ENCODE results near the gene EXOC3L2. TPM values are rescaled to one million over a fixed set of nuclear protein-coding genes. Genes with fewer than 3 reads are reported as not detected.

EXOC3L2 gene
- total RNA-seq, 1 experiment from 2014 or later = not detected

DNA sequence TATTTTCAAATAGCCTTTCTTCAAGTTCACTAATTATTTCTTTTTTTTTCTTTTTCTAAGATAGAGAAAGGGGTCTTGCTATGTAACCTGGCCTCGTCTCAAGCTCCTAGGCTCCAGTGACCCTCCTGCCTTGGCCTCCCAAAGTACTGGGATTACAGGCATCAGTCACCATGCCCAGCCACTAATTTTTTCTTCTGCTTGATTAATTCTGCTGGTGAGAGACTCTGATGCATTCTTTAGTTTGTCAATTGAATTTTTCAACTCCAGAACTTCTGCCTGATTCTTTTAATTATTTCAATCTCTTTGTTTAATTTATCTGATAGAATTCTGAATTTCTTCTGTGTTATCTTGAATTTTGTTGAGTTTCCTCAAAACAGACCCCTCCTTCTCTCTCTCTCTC lies 55.2 kb downstream of the EXOC3L2 start:
- in situ Hi-C loops (cut with HindIII; ENCODE audit: low sequenced_read_pairs) = no loop called here
- no peak for DNase-seq (ENCODE audit: low spot score)

DNA sequence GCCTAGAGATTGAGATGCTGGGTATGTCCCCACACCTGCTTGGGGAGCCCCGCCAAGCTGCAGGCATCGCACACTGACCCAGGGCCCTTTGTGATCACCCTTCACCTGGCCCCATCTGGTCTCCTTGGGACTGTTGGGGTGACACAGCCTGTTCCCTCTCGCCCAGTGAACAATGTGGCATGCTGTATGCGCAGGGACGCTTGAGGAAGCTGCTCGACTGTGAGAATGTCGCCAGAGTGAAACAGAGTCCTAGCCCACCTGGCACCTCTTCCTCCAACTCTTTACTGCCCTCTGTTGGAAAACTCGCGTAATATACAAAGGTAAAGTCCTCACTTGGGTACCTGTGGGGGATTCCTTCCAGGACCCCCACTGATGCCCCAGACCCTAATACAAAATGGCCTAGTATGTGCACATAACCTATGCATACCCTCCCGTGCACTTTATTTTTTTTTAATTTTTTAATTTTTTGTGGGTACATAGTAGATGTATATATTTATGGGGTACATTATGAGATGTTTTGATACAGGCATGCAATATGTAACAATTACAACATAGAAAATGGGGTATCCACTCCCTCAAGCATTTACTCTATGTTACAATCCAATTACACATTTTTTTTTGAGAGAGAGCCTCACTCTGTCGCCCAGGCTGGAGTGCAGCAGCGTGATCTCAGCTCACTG lies 57.6 kb downstream of the EXOC3L2 start:
- DNase-seq (ENCODE audit: low spot score) = peak; percentile 64
- in situ Hi-C loops (cut with HindIII; ENCODE audit: low sequenced_read_pairs) = no loop called here

DNA sequence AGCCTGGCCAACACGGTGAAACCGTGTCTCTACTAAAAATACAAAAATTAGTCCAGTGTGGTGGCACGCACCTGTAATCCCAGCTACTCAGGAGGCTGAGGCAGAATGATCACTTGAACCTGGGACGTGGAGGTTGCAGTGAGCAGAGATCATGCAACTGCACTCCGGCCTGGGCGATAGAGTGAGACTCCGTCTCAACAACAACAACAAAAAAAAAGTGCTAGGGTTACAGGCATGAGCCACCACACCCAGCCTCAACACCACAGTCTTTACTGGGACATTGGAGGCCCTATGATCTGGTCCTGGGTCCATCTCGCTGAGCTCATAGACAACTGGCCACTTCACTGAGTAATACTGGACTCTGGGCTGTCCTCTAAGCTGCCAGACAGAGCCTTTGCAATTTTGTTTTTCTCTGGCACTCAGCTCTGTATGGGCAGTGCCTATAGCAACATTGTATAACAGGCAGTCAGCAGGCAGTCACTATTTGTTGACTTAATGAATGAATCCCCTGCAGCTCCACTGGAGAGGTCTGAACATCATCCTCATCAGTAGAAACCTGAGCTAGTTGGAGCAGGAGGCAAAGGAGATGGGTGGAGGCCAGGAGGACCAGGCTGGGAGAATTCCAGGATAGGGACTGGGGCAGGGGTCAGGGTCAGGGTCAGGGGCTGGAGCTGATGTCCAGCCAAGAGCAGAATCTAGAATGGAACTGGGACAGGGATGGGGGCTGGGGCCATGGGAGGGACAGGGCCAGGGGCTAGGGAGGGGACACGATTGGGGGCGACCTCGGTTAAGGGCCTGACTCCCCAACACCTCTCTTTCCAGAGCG lies 58.5 kb downstream of the EXOC3L2 start:
- in situ Hi-C loops (cut with HindIII; ENCODE audit: low sequenced_read_pairs) = no loop called here
- DNase-seq (ENCODE audit: low spot score) = no peak

- in situ Hi-C loops (cut with HindIII; ENCODE audit: low sequenced_read_pairs) = no loop called here
- DNase-seq (ENCODE audit: low spot score) = no peak
These were observed 61.1 kb downstream of the EXOC3L2 start for GRCh38 chr19:45184115-45184514.

GRCh38 chr19:45182758-45183157 lies 62.4 kb downstream of the EXOC3L2 start:
- no peak for DNase-seq (ENCODE audit: low spot score)

DNA sequence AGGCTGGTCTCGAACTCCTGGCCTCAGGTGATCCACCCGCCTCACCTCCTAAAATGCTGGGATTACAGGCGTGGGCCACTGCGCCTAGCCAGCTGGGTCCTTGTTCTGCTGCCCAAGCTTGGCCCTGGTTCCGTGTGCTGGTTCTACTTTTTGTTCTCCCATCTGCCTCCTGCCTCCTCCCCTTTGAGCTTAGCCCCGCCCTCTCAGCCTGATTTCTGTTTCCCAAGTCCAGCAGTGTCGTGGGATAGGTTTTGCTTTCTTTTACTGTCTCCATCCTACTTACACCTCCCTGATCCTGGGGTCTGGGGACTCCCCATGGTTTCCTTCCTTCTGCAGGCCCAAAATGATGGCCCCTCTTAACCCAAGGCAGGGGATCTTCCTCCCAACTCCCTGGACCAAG lies 64.3 kb downstream of the EXOC3L2 start:
- no peak for DNase-seq (ENCODE audit: low spot score)
- in situ Hi-C loops (cut with HindIII; ENCODE audit: low sequenced_read_pairs) = no loop called here

More at GRCh38 chr19:45182758-45183157, 62.4 kb downstream of the EXOC3L2 start:
- in situ Hi-C loops (cut with HindIII; ENCODE audit: low sequenced_read_pairs) = no loop called here

DNA sequence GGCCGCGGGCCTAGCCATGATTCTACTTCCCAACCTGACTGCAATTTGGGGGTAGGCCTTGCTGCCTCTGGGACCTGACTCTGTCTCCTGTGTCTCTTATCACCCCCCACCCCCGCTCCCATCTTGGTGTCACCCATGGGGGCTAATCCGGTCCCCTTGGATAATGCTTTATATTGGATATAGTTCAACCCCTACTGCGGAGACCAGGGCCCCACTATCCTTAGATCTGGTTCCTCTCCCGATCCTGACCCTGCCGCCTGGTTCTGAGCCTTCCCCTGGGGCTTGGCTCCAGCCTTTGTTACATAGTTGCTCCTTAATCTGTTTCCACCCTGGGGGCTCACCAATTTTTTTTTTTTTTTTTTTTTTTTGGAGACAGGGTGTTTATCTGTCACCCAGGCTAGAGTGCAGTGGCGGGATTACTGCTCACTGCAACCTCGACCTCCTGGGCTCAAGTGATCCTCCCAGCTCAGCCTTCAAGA lies 65.3 kb downstream of the EXOC3L2 start:
- in situ Hi-C loops (cut with HindIII; ENCODE audit: low sequenced_read_pairs) = no loop called here
- DNase-seq (ENCODE audit: low spot score) = no peak

- no peak for DNase-seq (ENCODE audit: low spot score)
- in situ Hi-C loops (cut with HindIII; ENCODE audit: low sequenced_read_pairs) = no loop called here
These were observed 65.9 kb downstream of the EXOC3L2 start for GRCh38 chr19:45179072-45179891.

DNA sequence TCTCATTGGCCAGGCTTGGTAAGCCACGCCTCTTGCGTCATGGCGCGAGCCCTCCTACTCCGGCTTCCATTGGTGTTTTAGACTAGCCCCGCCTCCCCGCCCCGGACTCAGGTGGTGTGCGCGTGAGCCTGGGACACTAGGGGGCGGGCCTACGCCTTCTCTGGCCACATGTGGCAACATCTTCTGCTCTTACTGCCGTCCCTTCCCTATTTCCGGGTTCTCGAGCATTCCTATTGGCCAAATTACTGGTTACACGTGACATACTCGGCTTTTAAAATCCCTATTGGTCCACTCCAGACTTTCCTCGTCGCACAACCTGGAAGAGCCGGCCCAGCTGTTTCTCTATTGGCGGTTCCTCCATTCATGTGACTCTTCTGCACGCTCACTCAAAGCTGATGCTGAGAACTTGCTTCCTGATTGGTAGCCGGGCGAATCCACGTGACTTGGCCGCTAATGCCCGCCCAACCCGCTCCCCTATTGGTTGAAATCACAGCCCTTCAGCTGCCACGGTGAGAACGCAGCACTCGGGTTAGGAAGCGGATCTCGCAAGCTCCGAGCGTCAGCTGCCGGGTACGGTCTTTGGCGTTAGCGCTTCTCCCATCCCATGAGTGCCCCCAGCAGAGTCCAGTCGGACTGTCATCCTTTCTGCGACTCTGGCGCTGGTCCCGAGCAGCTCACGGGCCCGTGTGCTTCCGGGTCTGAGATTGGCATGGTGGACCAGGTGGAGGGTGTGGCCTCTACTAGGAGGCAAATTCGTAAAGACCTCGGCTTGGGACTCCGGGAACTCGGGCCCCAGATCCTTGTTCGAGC lies 66.7 kb downstream of the EXOC3L2 start, which contains the start of gene BLOC1S3:
Gene BLOC1S3, plus strand, starts transcription at position 523 of the 810 bp plus-strand sequence. CDS start 513 bp downstream, outside the sequence.
- peak; percentile 100 for DNase-seq (ENCODE audit: low spot score)
- in situ Hi-C loops (cut with HindIII; ENCODE audit: low sequenced_read_pairs) = no loop called here

DNA sequence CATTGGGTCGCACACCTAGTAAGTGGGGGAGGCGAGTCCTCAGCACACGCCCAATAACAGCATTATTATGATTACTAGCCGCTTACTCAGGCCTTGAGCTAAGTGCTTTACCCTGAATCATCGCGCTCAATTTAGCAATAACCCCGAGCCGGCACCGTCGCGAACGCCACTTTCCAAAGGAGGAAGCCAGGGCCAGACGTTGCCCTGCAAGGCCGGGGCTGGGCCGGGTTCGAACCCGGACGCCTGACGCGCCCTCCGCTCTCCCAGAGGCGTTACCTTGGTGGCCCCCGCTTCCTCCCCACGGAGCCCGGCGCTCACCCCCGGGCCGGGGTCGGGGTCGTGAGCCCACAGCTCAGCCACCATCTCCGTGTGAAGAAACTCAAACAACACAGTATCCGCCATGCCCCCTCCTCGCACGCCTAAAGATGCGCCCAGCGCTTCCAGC lies 67.4 kb downstream of the EXOC3L2 start, which contains the start of gene TRAPPC6A:
Gene TRAPPC6A, minus strand, starts transcription at position 421 of the 445 bp plus-strand sequence. Its CDS starts 19 bp downstream, at position 402.
- in situ Hi-C loops (cut with HindIII; ENCODE audit: low sequenced_read_pairs) = no loop called here
- no peak for DNase-seq (ENCODE audit: low spot score)

DNA sequence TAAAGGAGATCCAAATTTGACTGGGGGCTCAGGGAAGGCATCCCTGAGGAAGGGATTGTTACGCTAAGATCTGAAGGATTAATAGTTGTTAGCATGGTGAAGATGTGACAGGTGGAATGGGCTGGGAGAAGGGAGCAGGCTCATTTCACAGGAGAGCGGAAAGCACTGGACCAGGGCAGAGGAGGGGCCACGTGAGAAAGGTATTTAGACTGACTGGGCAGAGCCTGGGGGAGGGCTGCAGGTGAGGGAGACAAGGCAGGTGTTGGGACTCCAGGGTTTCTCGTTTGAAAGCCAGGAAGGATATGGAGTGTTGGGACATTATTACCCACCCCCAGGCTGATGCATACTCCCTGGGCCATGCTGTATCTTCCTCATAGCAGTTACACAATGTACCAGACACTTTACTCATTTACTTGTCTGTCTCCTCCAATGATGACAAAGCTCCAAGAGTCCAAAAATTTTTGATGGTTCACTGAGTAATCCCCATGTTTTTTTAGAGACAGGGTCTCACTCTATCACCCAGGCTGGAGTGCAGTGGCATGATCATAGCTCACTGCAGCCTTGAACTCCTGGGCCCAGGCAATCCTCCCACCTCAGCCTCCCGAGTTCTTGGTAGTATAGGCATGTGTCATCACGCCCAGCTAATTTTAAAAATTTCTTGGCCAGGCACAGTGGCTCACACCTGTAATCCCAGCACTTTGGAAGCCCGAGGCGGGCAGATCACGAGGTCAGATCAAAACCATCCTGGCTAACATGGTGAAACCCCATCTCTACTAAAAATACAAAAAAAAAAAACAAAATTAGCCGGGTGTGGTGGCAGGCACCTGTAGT lies 69.5 kb downstream of the EXOC3L2 start:
- in situ Hi-C loops (cut with HindIII; ENCODE audit: low sequenced_read_pairs) = no loop called here

DNA sequence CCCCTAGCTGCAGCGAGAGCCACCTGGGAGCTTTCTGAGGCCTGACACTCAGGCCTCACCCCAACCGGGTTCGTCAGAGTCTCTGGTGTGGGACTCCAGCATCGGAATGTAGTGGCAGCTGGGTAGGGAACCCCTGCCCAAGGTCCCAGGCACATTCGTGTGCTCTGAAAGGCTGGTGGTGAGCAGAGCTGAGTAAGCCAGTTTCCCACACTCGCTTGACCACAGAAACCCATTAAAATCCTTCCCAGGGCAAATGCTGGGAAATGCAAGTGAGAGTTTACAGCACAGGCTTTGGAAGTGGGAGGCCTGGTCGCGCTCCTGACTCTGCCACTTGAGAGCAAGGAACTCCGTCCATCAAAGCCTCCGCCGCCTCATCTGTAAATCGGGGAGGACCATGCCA lies 71.4 kb downstream of the EXOC3L2 start:
- DNase-seq (ENCODE audit: low spot score) = no peak
- in situ Hi-C loops (cut with HindIII; ENCODE audit: low sequenced_read_pairs) = no loop called here

More for the DNA sequence above, 69.5 kb downstream of the EXOC3L2 start:
- DNase-seq (ENCODE audit: low spot score) = no peak

DNA sequence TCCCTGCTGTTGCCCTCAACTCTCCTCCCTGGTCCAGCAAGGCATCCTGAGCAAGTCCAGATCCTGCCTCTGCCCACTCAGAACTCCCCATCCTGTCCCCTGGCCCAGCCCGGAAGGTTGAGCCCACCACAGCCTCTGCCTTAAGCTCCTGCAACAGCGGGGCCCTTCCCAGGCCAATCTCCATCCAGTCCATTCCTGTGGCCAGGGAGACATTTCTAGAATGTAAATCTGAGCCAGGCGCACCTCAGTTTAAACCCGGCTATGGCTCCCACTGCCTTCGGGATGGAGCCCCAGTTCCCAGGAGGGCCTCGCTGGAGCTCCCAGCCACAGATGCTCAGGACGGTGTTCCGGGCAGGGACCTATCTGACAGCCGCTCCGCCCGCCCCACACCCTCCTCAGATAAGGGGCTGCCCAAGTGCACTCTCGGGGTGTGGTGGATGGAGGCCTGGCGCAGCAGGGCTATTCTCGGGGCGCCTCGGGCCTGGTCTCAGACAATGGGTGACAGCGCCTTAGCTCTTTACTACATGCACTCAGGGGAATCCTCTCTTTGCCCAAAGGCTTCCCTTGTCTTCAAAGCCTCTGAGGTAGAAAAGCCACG lies 72.5 kb downstream of the EXOC3L2 start:
- DNase-seq (ENCODE audit: low spot score) = no peak
- in situ Hi-C loops (cut with HindIII; ENCODE audit: low sequenced_read_pairs) = no loop called here

- in situ Hi-C loops (cut with HindIII; ENCODE audit: low sequenced_read_pairs) = no loop called here
- no peak for DNase-seq (ENCODE audit: low spot score)
These were observed 73.0 kb downstream of the EXOC3L2 start for GRCh38 chr19:45172173-45172572.

- in situ Hi-C loops (cut with HindIII; ENCODE audit: low sequenced_read_pairs) = no loop called here
These were observed 74.0 kb downstream of the EXOC3L2 start for GRCh38 chr19:45171211-45171623.

DNA sequence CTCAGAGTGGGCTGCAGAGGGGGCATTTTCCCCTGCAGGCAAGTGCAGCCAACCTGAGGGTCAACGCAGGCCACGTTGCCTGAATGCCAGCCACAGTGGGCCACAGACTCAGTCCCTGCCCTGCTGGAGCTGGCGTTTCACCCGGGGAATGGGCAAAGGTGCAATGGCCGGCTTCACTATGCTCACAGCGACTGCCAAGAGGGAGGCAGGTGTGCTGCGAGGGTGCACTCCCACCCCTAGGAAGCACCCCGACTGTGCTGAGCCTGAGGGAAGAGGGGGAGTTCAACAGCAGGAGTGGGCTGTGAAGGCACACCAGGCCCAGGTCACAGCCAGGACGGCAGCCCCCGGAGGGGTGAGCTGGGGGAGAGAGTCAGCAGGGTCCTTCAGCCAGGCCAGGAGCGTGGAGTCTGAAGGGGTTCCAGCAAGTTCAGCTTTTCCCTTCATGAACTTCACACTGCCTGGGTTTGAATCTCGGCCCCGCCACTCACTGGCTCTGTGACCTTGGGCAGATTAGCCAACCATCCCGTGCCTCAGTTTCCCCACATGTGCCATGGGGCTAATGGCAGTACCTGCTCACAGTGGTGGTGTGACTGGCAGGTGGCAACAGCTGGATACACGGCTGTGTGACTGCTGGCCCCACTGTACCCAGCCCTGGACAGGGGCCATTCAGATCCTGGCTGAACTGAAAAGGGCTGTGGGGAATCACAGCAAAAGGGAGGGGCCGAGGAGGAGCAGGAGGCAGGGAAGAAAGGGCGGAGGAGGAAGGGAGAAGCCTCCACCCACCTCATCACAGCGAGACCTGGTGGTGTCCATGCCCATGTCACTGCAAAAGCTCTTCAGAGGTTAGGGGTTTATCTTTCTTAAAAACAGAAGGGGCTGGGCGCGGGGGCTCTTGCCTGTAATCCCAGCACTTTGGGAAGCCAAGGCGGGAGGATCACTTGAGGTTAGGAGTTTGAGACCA lies 74.8 kb downstream of the EXOC3L2 start:
- in situ Hi-C loops (cut with HindIII; ENCODE audit: low sequenced_read_pairs) = no loop called here
- DNase-seq (ENCODE audit: low spot score) = no peak

More at GRCh38 chr19:45171211-45171623, 74.0 kb downstream of the EXOC3L2 start:
- DNase-seq (ENCODE audit: low spot score) = no peak
